ENCODE data around the gene ICE1.
"Not testable (repeated sequence)": the region's sequence is repeated elsewhere in the genome, so short reads cannot be mapped to it uniquely, and the experiment has no call there.

The ICE1 gene

DNA sequence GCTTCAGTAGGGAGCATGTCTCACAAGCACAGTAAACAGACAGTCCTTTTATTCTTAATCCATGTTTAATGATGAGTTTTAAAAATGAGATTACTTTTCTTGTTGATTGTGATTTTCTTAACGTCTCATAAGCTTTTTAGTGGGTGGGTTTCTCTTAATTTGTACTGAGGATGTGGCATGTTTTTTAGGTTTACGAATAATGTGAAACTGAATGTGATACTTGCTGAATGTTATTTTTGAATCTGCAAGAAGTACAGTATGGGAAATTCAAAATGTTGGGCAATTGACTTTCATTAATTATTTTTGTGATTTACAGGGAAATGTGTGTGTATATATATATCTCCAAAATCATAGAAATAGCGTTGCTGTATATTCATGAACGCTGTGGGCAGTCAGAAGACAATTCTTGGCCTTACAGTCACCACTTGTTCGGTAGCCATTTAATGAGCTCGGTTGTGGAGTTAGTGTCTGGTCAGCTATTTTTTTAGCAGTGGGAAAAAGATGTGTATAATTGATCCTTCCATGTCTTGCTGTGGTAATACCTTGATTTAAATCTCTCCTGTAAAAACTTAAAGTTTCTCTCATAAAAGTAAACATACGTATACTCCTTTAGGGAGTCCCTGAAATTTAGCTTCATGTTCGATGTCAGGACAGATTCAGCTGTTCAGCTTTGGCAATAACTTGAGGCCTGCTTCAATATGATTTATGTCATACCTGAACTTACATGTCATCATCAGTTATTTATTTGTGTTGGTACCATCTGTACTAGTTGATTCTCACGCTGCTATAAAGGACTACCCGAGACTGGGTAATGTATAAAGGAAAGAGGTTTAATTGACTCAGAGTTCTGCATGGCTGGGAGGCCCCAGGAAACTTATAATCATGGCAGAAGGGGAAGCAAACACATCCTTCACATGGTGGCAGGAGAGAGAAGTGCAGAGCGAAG is 15.0 kb downstream of the ICE1 start:
- DNase-seq (ENCODE audit: low read depth in 3 of 3), result no peak

DNA sequence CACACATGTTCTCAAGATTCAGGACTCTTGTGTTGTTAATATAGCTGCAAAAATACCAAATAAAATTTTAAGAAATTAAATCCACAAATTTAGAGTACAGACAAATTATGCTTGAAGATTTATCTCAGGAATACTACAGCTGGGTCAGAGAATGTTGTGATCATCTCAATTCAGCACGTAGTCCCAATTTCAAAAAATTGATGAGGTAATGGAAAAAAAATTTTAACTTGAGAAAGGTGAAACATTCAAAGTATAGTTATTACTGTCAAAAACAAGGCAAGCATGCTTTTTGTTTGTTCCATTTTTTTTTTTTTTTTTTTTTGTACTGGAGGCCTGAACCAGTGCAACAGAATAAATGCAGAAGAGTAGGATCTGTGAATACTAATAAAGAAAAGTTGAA is 29.4 kb downstream of the ICE1 start:
- no peak for DNase-seq (ENCODE audit: low read depth in 3 of 3)

DNA sequence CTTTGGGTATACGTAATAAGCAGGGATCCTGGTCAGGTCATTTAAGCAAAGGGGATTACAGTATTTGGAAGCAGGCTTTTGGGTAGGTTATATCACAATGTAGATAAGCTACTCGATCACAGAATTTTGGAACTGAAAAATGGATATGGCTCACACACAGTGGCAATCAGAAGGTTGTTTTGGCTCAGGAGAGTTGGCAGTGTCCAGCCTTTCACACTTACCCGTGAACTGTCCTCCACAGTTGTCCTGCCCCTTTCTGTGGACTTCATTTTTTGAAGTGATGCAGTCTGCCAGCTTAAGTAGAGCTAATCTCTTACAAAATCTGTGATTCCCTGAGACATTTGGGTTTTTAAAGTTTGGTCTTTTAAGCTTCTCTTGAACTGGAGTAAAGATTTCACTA is 30.7 kb downstream of the ICE1 start:
- no peak for DNase-seq (ENCODE audit: low read depth in 3 of 3)

DNA sequence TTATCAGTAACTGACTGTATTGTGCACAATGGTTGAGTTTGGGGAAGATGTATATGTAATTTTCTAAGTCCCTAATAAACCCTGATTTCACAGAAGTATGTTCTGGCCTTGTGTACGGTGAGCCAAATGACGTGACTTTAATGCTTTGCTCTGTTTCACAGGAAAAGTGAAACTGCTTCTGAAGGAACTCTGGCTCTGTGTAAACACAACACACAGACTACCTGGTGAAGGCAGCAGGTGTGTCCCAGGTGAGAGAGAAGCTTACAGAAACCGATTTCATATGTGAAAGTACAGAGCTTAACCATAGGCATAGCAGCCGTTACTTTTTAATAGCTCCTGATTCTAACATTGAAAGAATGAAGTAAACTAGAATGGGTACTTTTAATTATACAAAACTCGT is 31.9 kb downstream of the ICE1 start:
- DNase-seq (ENCODE audit: low read depth in 3 of 3), result no peak

DNA sequence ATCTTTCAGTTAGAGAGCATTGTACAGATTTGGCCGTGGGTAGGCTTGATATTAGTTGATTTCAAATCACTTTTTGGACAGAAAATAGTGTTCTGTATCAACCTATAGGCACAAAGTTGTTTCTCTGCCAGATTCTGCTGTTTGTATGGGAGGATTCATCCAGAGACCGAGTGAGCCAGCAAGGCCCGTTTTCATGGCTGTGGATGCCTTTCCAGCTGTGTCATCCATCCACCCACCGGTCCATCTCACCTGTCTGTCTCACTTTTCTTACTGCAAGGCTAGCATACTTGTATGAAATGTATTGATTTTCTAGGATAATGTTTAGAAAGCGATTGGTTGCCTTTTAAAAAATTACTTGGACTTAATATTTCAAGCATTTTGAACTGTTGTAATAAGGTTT is 34.4 kb downstream of the ICE1 start:
- no peak for DNase-seq (ENCODE audit: low read depth in 3 of 3)

DNA sequence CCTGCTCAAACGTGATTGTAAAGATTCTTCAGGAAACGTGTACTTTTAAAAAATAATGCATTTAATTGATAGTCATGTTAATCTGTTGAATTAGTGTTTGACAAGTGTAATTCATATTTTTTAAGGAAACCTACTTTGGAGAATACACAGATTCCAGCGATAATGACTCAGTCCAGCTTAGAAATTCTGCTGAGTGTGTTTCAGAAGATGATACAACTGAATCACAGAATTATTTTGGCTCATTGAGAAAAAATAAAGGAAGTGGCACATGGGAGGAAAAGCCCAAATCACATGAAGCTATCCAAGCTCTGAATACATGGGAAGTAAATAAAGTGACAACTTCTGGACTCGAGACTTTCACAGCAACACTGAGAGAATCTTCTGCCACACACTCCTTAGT is 37.8 kb downstream of the ICE1 start:
- no peak for DNase-seq (ENCODE audit: low read depth in 3 of 3)

DNA sequence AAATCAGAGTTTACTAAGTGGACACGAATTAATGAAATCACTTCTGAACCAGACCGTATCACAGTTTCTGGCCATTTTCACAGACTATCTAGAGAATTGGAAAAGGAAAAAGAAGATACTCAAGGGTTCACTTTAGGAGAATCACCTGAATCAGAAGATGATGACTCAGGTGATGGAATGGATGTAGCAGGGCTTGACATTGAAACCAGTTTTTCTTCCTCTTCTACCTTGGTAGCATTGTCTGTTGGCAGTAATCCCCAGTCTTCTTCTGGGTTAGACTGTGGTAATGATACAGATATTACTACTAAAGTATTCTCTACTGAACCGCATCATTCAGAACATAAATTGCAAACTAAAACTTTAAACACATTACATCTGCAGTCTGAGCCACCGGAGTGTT is 38.5 kb downstream of the ICE1 start:
- DNase-seq (ENCODE audit: low read depth in 3 of 3), result no peak

DNA sequence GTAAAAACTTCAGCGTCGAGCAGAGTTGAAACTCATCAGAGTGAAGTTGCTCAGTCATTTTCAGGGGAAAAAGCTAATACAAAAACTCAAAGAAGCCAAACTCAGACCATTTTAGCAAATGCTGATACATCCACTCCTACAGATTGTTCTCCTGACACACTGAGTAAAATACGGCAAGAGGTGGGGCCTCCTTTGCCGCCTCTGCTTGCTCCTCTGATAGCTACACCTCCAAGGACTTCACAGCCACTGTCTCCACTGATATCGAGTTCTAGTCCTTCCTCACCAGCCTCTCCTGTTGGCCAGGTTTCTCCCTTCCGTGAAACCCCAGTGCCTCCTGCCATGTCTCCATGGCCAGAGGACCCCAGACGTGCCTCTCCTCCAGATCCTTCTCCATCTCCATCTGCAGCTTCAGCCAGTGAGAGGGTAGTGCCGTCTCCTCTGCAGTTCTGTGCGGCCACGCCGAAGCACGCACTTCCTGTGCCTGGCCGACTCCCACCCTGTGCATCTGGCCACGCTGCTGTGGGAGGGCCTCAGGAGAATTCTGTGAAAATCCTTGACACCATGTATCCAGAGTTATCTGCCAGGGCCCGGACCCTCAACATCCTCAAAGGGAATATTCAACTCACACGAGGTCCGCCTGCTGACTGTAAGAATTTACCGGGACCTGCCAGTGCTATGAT is 41.7 kb downstream of the ICE1 start:
- no peak for DNase-seq (ENCODE audit: low read depth in 3 of 3)

DNA sequence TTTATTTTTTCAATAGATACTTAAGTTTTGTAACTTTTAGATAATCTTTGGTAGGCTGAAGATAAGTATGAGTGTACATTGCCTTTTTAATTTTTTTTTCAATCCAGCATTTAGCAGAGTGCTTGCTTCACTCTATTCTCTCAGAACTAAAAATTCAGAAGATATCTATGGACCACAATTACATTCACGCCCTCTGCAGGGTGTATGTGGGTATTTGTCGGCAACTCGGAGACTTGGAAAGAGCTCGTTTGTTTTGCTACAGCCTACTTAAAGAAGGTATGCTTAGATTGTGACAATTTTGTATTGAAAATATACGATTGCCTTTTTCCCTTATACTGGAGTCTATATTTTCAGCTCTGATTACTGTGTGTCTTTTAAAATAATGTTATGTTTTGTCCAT is 43.8 kb downstream of the ICE1 start:
- no peak for DNase-seq (ENCODE audit: low read depth in 3 of 3)

DNA sequence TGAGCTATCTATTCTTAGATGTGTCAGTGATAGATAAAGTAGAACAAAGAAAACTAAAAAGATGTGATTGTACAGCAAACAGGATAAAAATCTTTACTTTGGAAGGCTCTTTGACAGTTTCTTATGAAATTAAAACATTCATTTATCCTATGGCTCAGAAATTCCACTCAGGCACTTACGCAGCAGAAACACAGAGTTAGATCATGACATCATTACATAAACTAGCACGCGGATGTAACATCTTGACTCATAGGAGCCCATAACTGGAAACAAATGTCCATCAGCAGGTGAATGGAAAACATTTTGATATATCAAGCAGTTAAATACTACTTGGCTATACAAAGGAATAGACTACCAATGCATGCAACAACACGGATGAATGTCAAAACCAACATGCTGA is 45.3 kb downstream of the ICE1 start:
- no peak for DNase-seq (ENCODE audit: low read depth in 3 of 3)

DNA sequence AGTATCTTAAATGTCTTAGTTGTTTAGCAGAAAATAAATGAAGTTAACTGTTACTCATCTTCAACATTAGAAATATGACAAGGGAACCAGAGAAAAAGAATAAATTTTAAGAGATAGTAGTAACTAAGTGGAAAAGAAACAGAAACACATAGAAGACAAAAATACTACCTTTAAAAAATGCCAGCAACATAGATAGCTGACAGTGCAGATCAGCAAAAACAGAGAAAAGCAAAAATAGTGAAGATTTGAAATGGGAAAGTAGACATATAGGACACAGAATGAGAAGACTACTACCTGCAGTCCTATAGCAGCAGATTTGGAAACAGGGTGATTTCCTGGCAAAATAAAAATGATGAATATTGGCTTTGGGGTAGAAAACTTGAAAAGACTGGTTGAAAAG is 48.5 kb downstream of the ICE1 start:
- no peak for DNase-seq (ENCODE audit: low read depth in 3 of 3)

DNA sequence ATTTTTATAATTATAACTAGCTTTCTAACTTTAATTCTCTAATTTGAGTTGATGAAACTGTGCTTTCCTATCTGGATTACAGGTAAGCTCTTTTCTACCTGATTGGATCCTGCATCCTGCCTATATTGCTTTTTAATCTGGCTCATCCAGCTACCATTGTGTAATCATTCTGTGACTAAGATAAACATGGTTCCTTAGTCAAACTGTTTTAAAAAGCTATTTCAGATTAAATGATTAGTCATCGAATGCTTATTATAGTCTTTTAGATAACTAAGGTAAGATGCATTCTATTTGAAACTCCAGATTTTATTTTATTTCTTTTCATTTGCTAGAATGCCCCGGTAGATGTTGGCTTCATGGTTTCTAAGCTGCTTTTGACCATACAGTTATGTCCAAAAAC is 50.7 kb downstream of the ICE1 start:
- DNase-seq (ENCODE audit: low read depth in 3 of 3), result no peak

DNA sequence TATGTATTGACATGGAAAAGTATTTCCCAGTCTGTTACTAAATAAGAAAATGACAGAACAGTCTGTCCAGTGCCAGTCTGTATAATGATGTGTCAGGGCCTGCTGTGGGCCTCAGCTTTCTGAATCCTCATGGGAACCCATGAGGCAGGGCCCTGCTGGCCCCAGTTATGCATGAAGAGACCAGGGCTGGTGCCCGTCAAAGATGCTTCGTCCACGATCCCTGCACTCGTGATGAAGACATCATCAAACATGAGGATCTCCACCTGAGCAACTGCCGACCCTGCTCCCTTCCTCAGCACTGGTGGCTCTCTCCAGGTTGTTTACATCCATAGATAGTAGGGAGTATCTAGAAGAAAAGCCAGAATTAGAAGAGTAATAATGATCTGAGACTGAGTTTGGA is 52.5 kb downstream of the ICE1 start:
- DNase-seq (ENCODE audit: low read depth in 3 of 3), result no peak

DNA sequence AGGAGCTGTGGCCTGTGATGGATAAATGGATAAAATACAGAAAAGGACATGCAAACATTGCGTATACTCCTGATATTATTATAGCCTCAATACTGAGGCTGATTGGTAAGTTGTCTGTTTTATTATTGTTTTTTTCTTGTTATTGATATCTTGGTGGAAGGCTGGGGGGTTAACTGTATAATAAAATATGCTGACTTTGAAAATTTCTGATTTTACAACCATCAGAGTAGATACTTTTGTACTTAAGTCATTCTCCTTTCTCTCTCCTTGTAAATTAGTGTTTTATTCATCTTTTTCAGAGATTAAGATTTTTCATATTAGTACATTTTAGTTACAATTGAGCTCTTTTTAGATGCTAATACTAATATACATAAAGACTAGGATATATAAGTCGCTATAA is 53.5 kb downstream of the ICE1 start:
- DNase-seq (ENCODE audit: low read depth in 3 of 3), result no peak

DNA sequence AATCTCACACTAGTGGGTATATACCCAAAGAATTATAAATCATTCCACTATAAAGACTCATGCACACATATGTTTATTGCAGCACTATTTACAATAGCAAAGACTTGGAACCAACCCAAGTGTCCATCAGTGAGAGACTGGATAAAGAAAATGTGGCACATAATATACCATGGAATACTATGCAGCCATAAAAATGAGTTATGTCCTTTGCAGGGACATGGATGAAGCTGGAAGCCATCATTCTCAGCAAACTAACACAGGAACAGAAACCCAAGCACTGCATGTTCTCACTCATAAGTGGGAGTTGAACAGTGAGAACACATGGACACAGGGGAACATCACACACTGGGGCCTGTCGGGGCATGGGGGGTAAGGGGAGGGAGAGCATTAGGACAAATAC is 57.1 kb downstream of the ICE1 start:
- DNase-seq (ENCODE audit: low read depth in 3 of 3), result not testable (repeated sequence)

DNA sequence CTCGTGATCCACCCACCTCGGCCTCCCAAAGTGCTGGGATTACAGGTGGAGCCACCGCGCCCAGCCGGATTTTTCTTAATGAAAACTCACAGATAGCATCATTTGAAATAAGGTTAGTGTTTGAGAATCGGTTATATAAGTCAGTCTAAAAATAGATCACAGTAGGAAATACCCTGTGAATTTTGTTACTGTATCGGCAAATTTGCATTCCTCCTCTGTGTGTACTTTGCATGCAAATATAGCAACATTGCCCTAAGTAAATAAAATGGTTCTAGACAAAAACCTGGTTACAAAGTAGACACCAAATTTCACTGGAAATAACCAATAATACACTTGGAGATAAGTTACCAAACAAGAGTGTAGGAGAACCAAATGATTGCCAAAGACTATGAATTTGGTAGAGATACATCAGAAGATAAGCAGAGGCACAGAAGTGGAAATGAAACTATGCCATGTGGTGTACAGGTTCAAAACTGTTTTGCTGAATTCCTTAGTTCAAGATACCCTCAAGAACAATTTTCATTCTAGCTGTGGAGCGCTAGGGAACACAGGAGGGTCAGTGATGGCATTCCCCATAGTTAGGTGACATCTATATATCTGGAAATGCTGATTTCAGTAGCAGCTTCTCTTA is 58.1 kb downstream of the ICE1 start:
- no peak for DNase-seq (ENCODE audit: low read depth in 3 of 3)

DNA sequence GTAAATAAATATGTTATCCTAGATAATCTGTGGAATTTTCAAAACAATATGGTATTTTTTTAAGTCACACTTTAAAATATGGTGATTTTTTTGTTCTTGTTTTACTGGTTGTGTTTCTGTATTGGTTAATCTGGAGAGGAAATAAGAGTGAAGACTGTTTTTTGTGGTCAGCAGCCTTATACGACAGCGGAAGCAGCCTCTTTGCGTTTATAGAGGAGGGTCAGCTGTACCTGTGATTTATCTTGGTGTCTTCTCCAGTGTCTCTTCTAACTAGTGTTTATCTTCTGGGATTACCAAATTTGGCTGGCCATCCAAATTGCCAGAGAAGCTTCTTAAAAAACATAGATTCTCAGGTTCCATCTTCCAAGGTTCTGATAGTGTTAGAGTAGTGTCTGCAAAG is 58.7 kb downstream of the ICE1 start:
- no peak for DNase-seq (ENCODE audit: low read depth in 3 of 3)

DNA sequence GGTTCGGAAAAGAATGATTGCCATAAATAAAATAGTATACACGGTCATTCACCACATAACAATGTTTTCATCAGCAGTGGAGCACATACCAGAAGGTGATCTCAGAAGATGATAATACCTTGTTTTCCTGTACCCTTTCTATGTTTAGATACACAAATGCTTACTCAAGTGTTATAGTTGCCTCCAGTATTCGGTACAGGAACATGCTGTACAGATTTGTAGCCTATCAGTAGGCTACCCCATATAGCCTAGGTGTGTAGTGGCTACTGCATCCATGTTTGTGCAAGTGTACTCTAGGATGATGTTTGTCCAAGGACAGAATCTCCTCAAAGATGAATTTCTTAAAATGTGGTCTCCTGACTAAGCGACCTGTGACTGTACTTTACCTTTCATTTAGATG is 59.2 kb downstream of the ICE1 start:
- no peak for DNase-seq (ENCODE audit: low read depth in 3 of 3)

DNA sequence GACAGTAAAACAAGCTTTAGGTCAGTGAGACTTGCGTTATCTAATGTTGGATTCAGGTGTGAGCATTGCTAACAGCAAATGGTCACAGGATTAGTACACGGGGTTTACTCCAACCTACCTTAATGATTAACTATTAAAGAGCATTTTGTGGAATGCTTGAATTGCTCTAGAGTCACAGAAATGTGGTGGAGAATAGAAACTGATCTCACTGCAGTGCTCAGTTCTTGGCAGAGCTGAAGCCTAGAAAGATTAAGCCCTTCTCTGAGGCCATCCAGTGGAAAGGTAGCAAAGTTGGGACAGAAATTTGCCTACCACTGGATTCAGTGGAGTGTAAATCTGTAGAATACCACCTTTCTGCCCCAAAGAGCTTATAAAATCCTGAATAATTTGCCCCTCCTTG is 60.9 kb downstream of the ICE1 start:
- DNase-seq (ENCODE audit: low read depth in 3 of 3), result no peak

DNA sequence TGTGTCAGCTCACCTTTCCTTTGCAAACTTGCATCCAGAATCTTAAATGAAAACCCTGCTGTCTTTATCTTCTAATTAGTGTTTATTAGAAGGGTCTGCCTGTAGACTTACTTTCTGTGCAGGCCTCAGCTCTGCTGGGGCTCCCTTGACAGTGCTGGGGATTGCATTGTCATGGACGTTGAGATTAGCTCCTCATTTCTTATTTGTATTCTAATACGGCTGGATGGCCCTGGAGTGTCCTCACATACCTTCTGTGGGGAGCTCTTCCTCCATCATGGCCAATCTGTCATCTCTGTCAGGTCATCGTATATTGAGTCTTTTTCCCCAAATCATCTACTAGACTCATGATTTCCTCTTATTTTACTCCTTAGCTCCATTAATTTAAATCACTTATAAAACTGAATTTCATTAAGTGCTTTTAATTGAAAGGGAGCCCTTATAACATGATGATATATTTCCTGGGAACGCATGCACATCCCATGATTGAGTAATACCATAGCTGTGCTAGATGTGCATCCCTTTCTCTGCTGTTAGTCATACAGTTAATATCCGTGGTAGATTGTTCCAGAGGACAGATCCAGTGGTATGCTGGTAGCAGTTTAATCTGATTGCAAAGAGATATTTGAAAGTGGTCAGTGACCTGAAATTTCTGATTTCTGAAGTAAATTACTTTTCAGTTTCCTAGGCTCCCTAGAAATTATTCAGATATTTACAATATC is 61.6 kb downstream of the ICE1 start:
- DNase-seq (ENCODE audit: low read depth in 3 of 3), result no peak

DNA sequence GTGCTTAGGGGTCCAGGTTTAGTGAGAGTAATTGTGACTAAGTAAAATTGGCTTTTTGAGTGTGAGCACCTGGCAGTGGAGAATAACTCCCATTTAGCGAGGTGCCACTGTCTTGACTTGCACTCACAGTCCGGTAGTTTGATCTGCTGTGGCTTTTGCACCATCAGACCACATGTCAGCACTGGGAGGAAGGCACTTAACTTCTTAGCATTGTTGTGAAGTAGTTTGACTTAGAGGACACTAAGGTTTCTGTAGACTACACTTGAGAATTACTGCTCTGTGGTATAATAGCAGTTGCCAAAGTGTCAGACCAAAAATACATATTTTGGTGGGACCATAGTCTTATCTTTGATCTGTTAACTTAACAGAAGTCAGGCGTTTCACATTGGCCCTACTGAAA is 63.6 kb downstream of the ICE1 start:
- no peak for DNase-seq (ENCODE audit: low read depth in 3 of 3)
